GM12892 (cell line): ENCODE measurements around the gene EVPLL.
A peak's percentile ranks its signal among the peaks of the same experiment; 100 is the strongest.
"Not testable (repeated sequence)": the region's sequence is repeated elsewhere in the genome, so short reads cannot be mapped to it uniquely, and the experiment has no call there.

Experiments
- DNase-seq: peaks from one replicate; pipeline ENCODE4 v3.0.0; 2011; ENCODE audit not compliant: insufficient read length
- FAIRE-seq: peaks from 2 replicates; lab custom pipeline; 2011; peaks lifted over from hg19 to GRCh38; lab: Jason Lieb, UNC
- POLR2A ChIP-seq: IDR thresholded peaks from 2 replicates; pipeline ENCODE4 v1.6.1; 2011; ENCODE audit warnings: low read depth, low read length, control low read depth
- POLR2AphosphoS5 ChIP-seq: IDR thresholded peaks from 2 replicates; pipeline ENCODE4 v1.6.1; 2011; ENCODE audit warnings: low read depth, low read length, control low read depth
- TAF1 ChIP-seq: IDR thresholded peaks from 2 replicates; pipeline ENCODE4 v1.6.1; 2011; ENCODE audit warnings: low read depth, mild to moderate bottlenecking, control low read depth, low read length, borderline replicate concordance

The EVPLL gene

DNA sequence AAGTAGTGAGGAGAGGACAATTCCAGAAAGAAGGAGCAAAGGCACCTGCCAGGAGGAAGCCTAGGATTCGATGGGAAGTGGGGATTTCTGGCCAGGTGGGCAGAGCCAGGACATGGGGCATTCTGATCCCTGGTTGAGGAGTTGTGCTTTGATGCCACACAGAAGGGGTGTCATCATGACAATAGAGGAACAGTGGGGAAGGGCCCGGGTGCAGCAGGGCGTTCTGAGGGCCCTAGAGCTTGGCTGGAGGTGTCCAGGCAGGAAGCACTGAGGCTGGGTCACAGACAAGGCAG is 4.3 kb downstream of the EVPLL start:
- DNase-seq = no peak
- no peak for TF ChIP-seq TAF1
- TF ChIP-seq POLR2AphosphoS5 = no peak
- TF ChIP-seq POLR2A = no peak
- FAIRE-seq = no peak

DNA sequence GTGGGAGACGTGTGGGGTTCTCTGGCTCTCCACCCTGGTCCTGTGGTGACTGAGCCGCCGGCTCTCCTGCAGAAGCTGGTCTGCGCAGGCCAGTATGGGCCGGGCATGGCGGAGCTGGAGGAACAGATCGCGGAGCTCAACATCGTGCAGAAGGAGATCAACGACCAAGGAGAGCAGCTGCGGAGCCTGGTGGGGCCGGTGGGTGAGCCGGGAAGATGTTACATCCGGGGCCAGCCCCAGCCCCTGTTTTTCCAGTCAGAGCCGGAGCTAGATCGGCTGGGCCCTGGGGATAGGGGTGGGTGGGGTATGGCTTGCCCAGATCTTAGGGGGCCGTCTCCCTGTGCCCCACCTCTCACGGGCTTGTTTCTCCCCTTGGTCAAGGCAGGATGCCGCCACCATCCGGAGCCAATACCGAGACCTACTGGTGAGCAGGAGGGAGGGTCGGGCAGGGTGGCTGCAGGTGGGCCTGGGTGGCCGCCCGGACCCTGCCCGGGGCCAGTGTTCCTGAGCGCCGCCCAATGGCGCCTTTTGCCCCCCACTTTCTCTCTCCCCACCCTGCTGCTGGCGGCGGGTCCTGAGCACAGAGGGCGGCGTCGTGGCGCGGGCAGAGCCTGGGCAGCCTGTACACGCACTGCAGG is 5.0 kb downstream of the EVPLL start:
- FAIRE-seq = no peak
- no peak for DNase-seq

DNA sequence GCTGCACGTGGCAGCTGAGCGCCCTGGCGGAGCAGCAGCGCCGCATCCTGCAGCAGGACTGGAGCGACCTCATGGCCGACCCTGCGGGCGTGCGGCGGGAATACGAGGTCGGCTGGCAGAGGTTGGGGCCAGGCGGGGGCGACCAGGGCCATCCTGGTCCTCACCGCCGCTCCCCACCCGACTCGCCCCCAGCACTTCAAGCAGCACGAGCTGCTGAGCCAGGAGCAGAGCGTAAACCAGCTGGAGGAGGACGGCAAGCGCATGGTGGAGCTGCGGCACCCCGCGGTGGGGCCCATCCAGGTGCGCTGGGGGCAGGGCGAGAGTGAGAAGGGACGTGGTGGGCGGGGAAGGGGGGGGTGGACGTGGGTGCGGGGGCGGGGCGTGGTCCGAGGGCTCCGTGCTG is 5.5 kb downstream of the EVPLL start:
- not testable (repeated sequence) for DNase-seq, FAIRE-seq

More for the DNA sequence above, 5.0 kb downstream of the EVPLL start:
- TF ChIP-seq POLR2AphosphoS5 = no peak
- TF ChIP-seq TAF1 = no peak
- TF ChIP-seq POLR2A = no peak

DNA sequence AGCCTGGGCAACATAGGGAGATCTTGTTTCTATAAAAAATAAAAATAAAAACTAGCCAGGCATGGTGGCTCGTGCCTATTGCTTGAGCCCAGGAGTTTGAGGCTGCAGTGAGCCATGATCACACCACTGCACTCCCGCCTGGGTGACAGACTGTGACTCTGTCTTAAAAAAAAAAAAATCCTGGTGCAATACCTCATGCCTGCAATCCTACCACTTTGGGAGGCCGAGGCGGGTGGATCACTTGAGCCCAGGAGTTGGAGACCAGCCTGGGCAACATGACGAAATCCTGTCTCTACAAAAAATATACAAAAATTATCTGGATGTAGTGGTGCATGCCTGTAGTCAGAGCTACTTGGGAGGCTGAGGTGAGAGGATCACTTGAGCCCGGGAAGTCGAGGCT is 6.7 kb downstream of the EVPLL start:
- FAIRE-seq, DNase-seq: not testable (repeated sequence)

DNA sequence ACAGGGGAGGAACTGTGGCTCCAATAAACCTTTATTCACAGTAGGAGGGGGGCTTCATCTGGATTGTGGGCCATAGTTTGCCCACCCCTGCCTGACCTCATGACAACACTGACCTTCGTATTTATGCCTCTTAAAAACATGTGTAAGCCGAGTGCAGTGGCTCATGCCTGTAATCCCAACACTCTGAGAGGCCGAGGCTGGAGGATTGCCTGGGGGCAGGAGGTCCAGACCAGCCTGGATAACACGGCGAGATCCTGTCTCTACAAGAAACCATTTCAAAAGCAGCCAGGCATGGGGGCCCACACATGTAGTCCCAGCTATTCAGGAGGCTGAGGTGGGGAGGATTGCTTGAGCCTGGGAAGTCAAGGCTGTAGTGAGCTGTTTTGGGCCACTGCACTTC is 10.0 kb downstream of the EVPLL start:
- FAIRE-seq, DNase-seq: not testable (repeated sequence)

DNA sequence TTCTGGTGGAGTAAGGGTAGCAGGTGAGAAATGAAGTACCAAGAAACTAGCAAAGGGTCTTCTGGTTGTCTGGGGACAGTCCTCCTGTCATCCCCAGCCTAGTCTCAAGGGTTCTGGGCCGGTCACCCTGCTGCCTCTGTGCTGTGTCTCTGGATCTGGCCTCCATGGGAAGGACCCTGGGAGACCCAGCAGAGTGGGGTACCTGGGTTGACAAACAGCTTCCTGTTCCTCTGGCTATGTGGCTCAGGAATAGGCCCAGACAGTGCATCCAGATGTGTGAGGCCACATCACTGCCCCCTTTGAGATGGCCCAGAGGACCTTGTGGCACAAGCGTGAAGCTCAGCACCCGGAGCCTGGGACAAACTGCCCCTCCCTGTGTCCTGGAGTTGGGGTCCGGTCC is 10.7 kb downstream of the EVPLL start:
- DNase-seq, FAIRE-seq: not testable (repeated sequence)

DNA sequence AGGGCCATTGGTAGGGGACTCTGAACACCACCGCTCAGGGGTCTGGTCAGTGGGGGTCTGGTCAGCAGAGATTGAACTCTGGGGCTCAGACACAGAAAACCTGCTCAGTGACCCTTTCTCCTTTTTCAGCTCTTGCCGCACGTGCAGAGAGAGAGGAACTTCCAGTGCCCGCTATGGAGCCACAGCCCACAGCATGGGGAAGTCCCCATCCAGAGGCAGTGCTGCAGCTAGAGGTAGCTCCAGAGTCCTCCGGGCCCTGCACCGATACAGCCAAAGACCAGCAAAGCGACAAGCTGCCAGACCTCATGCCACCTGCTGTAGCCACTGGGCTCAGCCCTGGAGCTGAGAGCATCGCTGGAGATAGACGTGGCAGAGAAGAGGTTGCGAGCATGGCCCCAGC is 11.2 kb downstream of the EVPLL start:
- not testable (repeated sequence) for DNase-seq, FAIRE-seq

DNA sequence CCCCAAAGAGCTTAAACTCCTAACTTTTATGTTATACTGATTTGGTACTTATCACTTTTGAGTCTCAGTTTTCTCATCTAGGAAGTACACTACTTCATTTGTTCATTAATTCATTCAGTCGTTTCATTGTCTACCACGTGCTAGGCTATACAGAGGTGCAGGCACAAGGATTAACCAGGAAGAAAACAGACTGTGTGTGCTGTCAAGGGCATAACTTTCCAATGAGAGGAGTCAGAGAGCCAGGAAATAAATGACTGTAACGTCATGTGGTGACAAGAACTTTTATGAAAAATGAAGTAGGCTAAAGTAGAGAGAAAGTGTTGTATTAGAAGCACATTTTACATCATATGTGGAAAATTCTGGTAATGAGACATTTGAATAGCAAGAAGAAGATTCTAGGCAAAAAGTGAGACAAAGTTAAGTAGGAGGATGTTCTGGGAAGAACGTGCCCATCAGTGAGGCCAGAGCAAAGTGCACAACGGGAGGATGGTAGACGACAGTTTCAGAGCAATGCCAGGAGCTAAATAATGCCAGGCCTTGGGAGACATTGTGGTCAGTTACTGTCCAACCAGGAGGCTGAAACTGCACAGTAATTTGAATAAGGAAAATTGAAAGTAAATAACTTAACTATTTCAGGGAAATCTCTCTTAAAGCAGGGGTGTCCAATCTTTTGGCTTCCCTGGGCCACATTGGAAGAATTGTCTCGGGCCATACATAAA is 24.5 kb downstream of the EVPLL start:
- not testable (repeated sequence) for FAIRE-seq, DNase-seq

DNA sequence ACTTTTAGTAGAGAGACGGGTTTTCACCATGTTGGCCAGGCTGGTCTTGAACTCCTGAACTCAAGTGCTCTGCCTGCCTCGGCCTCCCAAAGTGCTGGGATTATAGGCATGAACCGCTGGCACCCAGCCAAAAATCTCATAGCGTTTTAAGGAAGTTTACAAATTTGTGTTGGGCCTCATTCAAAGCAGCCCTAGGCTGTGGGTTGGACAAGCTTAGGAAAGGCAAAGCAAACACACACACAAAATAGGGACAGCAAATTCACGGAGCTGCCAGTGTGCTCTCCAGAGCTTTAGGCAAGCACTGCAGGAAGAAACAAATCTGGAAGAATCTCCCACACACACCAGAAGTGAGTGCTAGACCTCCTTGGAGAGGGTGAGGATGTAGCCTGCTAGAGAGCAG is 25.6 kb downstream of the EVPLL start:
- not testable (repeated sequence) for FAIRE-seq, DNase-seq

DNA sequence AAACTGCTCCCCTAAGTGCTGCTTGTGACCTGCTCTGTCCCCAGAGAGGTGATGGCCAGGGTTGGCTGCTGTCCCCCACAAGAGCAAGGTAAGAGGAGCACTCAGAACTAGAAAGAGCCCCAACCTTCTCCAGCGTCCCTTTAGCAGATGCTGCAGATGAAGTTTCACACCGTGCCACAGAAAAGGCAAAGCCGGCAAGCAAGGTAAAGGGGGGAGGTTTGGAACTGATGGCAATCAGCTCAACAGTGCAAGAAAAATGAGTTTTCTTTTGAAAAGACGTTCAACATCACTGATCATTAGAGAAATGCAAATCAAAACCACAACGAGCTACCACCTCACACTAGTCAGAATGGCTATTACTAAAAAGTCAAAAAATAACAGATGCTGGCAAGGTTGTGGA is 26.0 kb downstream of the EVPLL start:
- DNase-seq = not testable (repeated sequence)
- FAIRE-seq = peak; percentile 98

DNA sequence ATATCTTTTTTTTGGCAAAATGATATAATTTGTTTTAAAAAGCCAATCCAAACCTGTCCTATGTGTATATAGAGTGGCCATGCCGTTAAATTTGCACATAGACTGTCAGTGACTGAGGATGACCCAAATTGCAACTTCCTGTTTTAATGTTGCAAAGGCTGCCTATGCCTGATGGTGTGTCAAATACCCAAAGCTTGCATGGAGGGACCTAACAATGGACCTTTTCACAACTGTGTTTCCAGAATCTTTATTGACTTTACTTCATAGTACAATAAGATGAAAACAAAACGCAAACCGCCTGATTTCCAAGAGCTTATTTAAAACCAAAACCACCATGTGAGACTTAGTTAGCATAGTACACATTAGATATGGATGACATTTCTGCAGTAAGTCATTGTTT is 31.3 kb downstream of the EVPLL start:
- not testable (repeated sequence) for DNase-seq
- peak; percentile 93 for FAIRE-seq

DNA sequence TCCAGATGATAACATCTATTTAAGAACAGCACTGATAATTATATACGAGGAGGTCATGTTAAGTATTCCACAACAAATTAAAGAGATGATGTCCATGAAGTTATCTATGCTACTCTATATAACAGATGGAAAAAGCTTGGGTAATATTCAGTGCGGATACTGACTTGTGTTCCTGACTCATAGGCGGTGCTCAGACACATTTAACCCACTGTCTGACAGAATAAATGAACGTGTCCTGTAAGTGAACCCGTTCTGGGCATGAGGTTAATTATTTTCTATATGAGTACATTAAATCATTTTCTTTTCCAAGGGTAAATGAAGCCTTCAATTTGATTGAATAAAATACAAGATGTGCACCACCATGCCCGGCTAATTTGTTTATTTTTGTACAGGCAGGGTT is 31.7 kb downstream of the EVPLL start:
- DNase-seq, FAIRE-seq: not testable (repeated sequence)

DNA sequence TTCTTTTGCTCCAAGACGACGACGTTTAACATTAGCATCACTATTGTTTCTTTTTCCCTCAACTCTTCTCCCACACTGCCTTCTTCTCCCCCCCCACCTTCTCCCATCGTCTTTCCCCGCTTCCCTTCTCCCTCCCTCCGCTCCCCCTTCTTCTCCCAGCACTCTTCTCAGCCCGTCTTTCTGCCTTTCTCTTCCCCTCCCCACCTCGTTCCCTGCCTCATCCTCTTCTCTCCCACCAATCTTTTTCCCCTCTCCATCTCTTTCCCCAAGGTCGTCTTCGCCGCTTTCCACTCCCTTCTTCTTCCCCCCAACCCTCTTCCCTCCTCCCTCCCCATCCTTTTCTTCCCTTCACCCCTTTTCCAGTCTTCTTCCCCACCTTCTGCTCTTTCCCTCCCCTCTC is 33.2 kb downstream of the EVPLL start:
- not testable (repeated sequence) for FAIRE-seq, DNase-seq

DNA sequence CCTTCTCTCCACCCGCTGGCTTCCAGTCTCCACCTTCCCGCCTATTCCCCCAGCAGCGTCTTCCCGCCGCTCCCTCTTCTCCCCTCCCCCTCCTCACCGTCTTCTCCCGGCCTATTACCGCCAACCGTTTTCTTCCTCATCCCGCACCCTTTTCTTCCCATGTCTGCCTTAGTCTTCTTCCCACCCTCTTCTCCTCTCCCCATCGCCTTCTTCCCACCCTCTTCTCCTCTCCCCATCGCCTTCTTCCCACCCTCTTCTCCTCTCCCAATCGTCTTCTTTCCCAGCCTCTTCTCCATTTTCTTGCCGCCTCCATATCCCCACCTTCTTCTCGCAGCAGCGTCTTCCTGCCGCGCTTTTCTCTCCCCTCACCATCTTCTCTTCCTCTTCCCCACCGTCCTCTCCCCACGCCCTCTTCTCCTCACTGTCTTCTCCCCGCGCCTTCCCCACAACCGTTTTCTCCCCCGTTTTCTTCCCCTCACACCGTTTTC is 33.8 kb downstream of the EVPLL start:
- DNase-seq, FAIRE-seq: not testable (repeated sequence)

DNA sequence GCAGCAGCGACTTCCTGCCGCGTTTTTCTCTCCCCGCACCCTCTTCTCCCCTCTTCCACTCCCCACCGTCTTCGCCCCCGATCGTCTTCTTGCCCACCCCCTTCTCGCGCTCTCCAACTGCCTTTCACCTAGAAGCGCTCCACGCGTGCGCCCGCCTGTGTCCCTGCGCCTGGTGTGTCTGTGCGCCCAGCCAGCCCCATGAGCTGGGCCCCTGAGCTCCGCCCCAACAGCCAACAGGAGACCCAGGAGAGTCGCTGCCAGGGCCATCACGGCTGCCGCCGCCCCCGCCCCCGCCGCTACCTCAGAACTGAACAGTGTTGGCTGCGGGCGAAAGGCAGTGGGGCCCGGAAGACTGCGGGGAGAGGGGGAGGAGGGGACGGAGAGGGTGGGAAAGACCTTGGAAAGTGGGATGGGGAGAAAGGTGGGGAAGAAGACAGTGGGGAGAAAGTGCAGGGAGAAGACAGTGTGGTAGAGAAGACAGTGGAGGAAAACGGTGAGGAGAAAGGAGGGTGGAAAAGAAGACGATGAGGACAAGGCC is 34.5 kb downstream of the EVPLL start:
- DNase-seq = not testable (repeated sequence)

DNA sequence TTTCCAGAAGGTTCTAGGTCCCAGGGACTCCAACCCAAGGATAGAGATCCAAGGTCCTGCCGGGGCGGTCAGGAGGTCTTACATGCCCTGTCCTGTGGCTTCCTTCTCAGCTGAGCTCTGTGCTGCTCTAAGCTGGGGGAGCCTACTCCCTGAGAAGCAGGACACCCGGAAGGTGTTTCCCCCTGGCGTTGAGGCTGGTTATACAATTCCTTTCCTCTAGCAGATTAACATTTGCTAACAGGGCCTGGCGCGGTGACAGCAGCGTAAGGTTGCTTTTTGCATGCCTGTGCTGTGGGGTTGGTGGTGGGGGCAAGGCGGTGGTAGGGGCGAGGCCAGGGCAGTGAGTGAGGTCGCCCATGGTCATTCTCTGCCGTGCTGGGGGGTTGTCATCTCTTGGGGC is 43.9 kb downstream of the EVPLL start:
- DNase-seq, FAIRE-seq: not testable (repeated sequence)

More for the DNA sequence above, 34.5 kb downstream of the EVPLL start:
- peak; percentile 96 for FAIRE-seq

DNA sequence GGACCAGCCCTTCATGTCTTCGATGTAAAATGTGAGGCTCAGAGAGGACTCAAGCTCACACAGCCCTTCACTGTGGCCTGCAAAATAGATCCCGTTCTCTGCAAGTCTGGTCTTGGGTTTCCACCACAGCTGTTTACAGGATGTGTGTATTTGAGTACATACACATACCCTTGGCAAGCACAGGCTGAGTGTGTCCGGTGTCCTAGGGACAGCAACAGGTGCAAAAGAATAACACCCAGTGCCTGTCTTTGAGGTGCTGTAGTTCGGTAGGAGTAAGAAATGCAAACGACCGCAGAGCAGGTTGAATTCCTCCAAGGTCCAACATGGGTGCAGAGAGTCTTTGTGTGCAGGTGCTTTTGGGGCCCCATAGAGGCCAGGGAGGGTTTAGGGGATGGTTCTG is 44.9 kb downstream of the EVPLL start:
- not testable (repeated sequence) for DNase-seq, FAIRE-seq

DNA sequence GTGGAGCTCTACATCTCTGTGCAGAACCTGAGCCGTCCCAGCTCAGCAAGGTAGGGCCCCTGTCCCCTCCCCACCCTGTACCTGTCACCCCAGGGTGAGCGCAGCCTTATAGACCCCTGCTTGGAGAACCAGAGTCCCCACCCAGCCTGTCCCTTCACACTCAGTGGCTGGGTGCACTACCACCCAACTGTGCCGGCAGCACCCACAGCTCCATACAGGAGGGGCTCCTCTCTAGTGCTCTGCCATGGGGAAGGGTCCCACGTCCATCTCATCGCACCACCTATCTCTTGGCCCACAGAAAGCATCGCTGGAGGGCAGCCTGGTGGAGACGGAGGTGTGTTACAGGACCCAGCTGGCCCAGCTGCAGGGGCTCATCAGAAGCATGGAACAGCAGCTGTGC is 45.4 kb downstream of the EVPLL start:
- DNase-seq, FAIRE-seq: not testable (repeated sequence)

DNA sequence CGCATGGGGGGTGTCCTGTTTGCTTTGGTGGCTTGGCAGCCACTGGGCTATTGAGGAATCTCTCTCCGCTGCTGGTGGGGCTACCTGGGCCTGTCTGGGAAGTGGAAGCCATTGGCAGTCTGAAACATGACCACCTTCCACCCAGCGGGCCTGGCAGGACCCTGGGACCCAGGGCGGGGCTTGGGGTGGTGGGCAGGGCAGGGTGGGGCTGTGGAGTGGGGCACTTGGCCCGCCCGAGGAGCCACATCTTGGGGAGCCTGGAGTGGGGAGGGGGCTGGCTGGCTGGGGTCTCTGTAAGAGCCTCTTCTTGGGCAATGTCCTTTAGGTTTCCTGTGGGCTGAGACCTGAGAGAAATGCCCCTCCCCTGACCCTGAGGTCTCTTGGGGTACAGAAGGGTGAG is 48.0 kb downstream of the EVPLL start:
- not testable (repeated sequence) for DNase-seq, FAIRE-seq

DNA sequence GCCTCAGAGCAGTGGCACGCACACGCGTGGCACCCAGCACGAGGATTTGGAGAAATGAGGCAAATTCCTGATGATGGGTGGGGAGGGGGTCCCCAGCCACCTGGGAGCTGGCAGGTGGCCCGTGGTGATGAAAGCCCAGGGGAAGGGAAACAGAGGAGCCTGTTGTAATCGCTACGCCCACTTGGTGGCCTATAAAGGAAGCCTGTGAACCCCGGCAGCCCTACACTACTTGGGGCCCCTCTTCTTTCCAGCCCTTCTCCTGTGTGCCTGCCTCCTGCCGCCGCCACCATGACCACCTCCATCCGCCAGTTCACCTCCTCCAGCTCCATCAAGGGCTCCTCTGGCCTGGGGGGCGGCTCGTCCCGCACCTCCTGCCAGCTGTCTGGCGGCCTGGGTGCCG is 49.1 kb downstream of the EVPLL start:
- DNase-seq, FAIRE-seq: not testable (repeated sequence)
